LHCN-M2 (cell line): ENCODE measurements around the gene KRTAP26-1. TPM values are rescaled to one million over a fixed set of nuclear protein-coding genes. Genes with fewer than 3 reads are reported as not detected.

Experiments used
- DNase-seq: peaks from one replicate; pipeline ENCODE4 v3.0.0-alpha.2; 2012; ENCODE audit warnings: low read depth
- polyA plus RNA-seq: library from polyadenylated mRNA; unstranded; fragments of >200 nt; gene quantifications from one replicate; pipeline ENCODE4 v1.2.1, GENCODE V29; 2012; ENCODE audit warnings: missing spikeins
- total RNA-seq: library from RNA; depleted of rRNA; stranded (reverse); fragments of >200 nt; gene quantifications from 2 replicates; pipeline ENCODE4 v1.2.3, GENCODE V29; 2014; rRNA removed

KRTAP26-1 gene
- not detected in 2 replicates for total RNA-seq
- polyA plus RNA-seq = not detected

GRCh38 chr21:30320215-30320614 is at the start of gene KRTAP26-1:
Gene KRTAP26-1, minus strand, starts transcription at chr21:30320315. Its CDS starts 280 bp downstream, at chr21:30320035.
- no peak for DNase-seq

- no peak for DNase-seq
Measured at GRCh38 chr21:30355906-30356305, 35.8 kb upstream of the KRTAP26-1 start.

DNA sequence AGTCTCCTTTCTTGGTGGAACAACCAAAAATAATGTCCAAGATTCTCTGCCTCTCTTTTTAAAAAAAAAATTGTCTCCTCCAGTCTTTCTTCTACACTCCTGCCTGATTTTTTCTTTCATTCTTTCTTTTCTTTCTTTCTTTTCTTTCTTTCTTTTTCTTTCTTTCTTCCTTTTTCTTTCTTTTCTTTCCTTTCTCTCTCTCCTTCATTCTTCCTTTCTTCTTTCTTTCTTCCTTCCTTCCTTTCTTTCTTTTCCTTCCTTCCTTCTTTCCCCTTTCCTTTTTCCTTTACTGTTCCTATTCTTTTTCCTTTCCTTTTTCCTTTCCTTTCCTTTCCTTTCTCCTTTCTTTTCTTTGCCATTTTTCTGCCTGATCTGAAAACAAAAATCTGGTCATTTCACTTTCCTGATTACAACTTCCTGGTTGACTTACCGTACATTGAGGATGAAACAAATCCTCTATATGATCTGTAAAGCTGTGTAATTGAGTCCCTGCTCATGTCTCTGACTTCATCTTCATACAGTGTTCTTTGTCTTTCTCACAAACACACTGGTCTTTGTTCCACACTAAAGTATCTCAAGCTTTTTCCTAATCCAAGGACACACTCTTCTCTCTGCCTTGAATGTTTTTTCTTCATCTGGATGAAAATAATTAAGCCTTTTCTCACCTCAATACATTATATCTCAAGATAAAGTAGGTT is 34.3 kb upstream of the KRTAP26-1 start:
- no peak for DNase-seq

DNA sequence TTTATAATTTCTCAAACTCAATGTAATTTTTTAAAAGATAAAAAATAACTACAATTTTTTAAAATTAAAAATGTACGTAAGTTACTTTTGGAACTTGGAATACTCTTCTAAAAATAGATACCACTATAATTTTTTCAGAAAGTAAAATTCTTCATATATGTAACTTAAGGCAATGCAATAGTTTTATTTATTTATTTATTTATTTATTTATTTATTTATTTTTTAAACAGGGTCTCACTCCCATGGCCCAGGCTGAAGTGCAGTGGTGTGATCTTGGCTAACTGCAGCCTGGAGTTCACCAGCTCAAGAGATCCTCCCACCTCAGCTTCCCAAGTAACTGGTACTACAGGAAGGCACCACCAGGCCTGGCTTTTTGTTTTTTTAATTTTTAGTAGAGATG is 31.4 kb upstream of the KRTAP26-1 start:
- DNase-seq = no peak

GRCh38 chr21:30349572-30349971 is 29.5 kb upstream of the KRTAP26-1 start:
- no peak for DNase-seq

DNA sequence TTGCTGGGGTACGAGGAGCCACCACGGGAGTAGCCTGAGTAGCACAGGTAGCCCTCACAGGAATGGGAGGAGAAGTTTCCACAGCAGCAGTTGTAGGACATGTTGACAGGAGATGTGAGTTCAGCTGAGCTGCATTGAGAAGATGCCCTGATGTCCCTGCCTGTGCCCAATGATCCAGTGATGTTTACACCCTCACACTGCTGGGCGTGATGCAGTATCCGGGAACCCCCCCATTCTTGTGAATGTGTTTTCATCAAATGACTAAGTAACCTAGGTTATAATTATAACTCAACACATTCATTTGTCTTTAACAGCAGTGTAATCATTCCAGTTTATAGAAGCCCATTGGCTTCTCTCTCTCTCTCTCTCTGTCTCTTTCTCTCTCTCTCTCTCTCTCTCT is 28.4 kb upstream of the KRTAP26-1 start, which contains the start of gene KRTAP23-1:
KRTAP23-1 (minus strand) TSS at position 101 of the 400 bp plus-strand sequence; CDS start at position 101, 0 bp downstream.
- no peak for DNase-seq

DNA sequence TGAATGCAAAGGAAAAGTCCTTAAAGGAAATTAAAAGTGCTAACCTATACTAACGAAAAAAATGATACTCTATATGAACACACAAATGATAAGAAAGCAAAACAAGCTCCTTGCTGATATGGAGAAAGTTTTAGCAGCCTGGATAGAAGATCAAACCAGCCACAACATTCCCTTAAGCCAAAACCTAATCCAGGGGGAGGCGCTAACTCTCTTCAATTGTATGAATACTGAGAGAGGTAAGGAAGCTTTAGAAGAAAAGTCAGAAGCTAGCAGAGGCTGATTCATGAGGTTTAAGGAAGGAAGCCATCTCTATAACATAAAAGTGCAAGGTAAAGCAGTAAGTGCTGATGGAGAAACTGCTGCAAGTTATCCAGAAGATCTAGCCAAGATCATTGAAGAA is 24.9 kb upstream of the KRTAP26-1 start:
- no peak for DNase-seq

- DNase-seq = peak; percentile 2
Measured at GRCh38 chr21:30340714-30341573, 20.8 kb upstream of the KRTAP26-1 start.

DNA sequence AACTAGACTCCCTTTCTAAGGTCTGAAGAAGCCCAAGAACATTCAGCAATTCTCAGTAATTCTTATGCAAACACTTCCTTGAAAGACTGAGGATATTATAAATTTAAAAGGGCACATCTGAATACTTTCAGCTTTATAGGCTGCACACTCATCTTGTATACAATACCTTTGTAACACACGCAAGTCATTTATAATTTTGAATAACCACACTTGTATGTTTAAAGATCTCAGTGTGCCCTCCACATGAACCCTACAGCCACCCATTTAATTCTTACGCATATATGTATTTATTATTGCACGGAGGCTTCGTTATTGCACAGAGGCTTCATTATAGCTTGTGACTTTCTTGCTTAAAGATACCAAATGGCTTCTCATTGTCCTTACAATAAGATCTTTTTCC is 18.6 kb upstream of the KRTAP26-1 start:
- DNase-seq = no peak

DNA sequence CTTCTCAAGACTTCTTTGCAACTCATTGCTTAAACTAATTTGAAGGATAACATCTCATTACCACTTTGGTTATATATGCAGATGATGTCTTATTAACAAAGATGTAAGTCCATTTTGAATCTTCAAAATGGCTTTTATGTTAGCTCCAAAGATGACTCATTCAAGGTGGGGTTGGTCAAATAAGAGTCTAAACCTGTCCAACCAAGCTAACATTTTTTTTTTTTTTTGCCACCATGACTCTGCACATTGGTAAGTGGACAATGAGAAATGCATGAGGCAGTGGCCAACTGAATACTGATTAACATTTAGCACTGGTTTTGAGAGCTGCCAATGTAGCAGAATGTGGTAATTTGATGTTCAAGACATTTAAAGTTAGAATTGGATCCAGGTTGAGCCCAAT is 17.7 kb upstream of the KRTAP26-1 start:
- DNase-seq = no peak

- DNase-seq = no peak
Measured at GRCh38 chr21:30337276-30337744, 17.2 kb upstream of the KRTAP26-1 start, which contains the start of gene KRTAP27-1. Gene KRTAP27-1, minus strand, starts transcription at chr21:30337694. Its CDS starts 26 bp downstream, at chr21:30337668.

DNA sequence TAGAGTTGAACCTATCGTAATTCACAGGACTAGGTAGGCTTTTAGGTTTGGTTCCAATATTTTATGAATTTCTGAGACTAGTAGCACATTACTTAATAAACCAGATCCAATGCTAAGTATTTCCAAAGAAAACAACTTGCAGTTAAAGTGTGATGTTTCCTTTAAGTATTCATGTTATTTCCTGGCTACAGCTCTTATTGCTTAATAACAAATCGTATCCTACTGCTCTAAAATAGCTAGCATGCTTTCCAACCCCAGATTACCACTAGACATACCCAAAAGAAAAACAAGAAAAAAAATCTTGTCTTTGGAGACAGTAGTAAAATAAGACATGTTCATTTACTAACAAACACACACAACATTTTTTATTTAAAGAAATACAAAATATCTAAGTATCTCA is 16.5 kb upstream of the KRTAP26-1 start:
- no peak for DNase-seq

- no peak for DNase-seq
Measured at GRCh38 chr21:30333736-30334135, 13.6 kb upstream of the KRTAP26-1 start.

- DNase-seq = no peak
Measured at GRCh38 chr21:30332681-30333080, 12.6 kb upstream of the KRTAP26-1 start.

DNA sequence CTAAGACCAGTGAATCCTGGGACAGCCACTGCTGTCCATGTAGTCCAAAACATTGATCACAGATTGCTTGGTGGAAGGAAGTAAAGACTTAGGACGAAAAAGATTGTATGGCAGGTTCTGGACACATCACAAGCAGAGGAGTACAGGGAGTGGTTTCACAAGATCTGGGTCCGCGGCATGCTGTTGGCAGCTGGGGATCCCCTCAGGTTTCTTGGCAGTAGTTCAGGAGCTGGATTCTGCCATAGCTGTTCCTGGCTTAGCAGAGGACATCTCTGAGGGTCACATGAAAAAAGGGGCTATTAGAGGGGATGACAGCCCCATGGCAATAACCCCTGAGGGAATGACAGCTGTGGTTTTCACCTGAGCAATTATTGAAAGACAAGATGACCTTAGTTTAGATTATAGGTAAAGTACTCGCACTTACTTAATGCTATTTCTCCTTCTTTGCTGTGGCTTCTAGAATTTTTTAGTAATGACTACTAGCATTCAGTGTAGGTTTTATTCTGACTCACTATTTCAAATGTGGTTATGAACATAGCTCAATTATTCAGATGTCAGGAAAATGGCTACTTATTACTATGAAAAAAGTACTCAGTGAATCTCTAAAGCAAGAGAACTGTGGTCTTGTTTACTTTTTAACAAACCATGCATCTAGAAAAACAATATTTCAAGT is 9.2 kb upstream of the KRTAP26-1 start:
- DNase-seq = no peak

DNA sequence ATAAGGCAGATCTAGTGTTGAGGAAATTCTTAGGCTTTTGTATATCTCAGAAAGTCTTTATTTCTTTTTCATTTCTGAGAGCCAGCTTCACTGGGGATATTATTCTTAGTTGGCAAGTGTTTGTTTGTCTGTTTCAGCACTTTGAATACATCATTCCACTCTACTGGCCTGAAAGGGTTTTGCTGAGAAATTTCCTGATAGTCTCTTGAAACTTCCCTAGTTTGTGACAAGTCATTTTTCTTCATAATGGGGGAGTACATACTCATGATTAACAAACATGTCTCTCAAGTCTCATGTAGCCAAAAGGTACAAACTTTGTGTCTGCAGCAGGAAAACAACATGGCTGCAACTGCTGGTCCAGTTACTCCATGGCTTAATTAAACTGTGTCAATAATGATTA is 6.3 kb upstream of the KRTAP26-1 start:
- DNase-seq = no peak

GRCh38 chr21:30315701-30316100 is 4.4 kb downstream of the KRTAP26-1 start:
- DNase-seq = no peak

- DNase-seq = no peak
Measured at GRCh38 chr21:30306884-30307283, 13.2 kb downstream of the KRTAP26-1 start.

DNA sequence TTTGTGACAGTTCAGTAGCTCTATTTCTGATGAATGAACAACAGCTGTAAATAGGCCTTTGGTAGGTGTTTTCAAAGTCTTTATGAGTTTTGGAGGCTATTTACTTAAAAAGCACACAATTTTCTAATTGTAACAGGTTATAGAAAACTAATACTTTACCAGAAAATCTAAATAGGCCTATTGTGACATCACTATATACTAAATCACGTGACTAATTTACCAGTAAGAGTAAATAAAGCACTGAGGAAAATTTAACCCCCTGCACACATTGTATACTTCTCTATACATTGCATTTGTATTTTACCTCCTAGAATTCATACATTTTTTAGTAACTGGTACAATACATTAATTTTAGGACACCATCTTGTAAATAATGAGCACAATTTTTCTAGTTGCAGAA is 15.0 kb downstream of the KRTAP26-1 start:
- no peak for DNase-seq

- DNase-seq = no peak
Measured at GRCh38 chr21:30289215-30289614, 30.9 kb downstream of the KRTAP26-1 start, which contains the start of gene KRTAP25-1. Gene KRTAP25-1, minus strand, starts transcription at chr21:30289514. Its CDS starts 24 bp downstream, at chr21:30289490.

DNA sequence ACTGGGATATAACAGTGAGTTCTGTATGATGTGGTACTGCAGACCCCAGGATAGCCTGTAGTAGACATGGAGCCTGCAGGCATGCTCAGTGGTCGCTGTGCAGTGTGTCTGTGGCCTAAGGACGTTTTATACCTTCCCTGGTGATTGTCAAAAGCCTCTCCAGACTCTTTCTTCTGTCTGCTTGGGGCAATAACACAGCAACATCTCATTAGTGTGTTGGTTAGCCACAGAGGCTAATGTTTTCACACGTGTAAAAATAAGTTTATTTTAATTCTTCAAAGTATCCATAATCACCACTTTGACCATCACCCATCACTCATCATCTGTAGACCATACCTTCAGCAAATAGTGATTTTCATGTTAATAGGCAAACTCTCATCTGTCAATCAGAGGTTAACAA is 37.3 kb downstream of the KRTAP26-1 start, which contains the start of gene KRTAP24-1:
KRTAP24-1 (minus strand) TSS at position 101 of the 400 bp plus-strand sequence; CDS start at position 83, 18 bp downstream.
- DNase-seq = no peak

- no peak for DNase-seq
Measured at GRCh38 chr21:30271611-30272010, 48.5 kb downstream of the KRTAP26-1 start.
